OCI-LY7 (cell line): ENCODE results near the gene PRKN. TPM values are rescaled to one million over a fixed set of nuclear protein-coding genes. Genes with fewer than 3 reads are reported as not detected.

ENCODE experiments used
- BruUV-seq: library from RNA; stranded (reverse); fragments of 400-500 nt; replicated peaks from 2 replicates; lab custom pipeline; 2021; lab: Mats Ljungman, UMichigan
- CTCF ChIA-PET: fragments of 300-600 bp; sonication (Branson Sonifier 250); formaldehyde crosslinking; loops from one replicate; lab custom pipeline; 2022; ENCODE audit warnings: antibody characterized with exemption; ENCODE audit not compliant: unreplicated experiment; lab: Charles Lee
- POLR2A ChIA-PET: fragments of 300-600 bp; sonication (Branson Sonifier 250); formaldehyde crosslinking; loops from one replicate; lab custom pipeline; 2022; ENCODE audit warnings: antibody characterized with exemption; lab: Charles Lee
- DNase-seq: peaks from one replicate; pipeline ENCODE4 v3.0.0-alpha.2; 2015; ENCODE audit warnings: low spot score
- H2AFZ ChIP-seq: fragments of 200-600 bp; sonication (generic), shearing (Covaris generic); 2 replicates; pipeline ENCODE4 v1.6.1; 2014; ENCODE audit warnings: mild to moderate bottlenecking, antibody characterized with exemption, low read length, moderate library complexity
- H3K27ac ChIP-seq: fragments of 200-600 bp; sonication (generic); 2 replicates; pipeline ENCODE4 v1.5.1; 2014; ENCODE audit warnings: mixed run types, low read depth, mild to moderate bottlenecking, moderate library complexity, low read length, inconsistent platforms; ENCODE audit not compliant: poor library complexity, severe bottlenecking
- H3K36me3 ChIP-seq: fragments of 200-600 bp; sonication (generic); 2 replicates; pipeline ENCODE4 v1.6.1; 2014; ENCODE audit warnings: mild to moderate bottlenecking, antibody characterized with exemption, low read length, moderate library complexity, mixed read lengths; ENCODE audit not compliant: insufficient read depth
- H3K4me1 ChIP-seq: fragments of 200-600 bp; sonication (generic); 2 replicates; pipeline ENCODE4 v1.5.1; 2014; ENCODE audit warnings: mild to moderate bottlenecking, low read length; ENCODE audit not compliant: insufficient read depth, poor library complexity, severe bottlenecking
- H3K4me2 ChIP-seq: fragments of 200-600 bp; sonication (generic); 2 replicates; pipeline ENCODE4 v1.6.1; 2014; ENCODE audit warnings: mild to moderate bottlenecking, low read length
- H3K4me3 ChIP-seq: fragments of 200-600 bp; sonication (generic); 2 replicates; pipeline ENCODE4 v1.5.1; 2014; ENCODE audit warnings: mild to moderate bottlenecking, low read depth, low read length; ENCODE audit not compliant: poor library complexity, severe bottlenecking
- H3K79me2 ChIP-seq: fragments of 200-600 bp; sonication (generic); 2 replicates; pipeline ENCODE4 v1.6.1; 2016; ENCODE audit warnings: low read depth, mild to moderate bottlenecking, low read length, moderate library complexity, mixed read lengths; ENCODE audit not compliant: insufficient read depth
- H3K9me2 ChIP-seq: fragments of 200-600 bp; sonication (generic); 2 replicates; pipeline ENCODE4 v1.6.1; 2016; ENCODE audit warnings: mild to moderate bottlenecking, low read length, mixed read lengths; ENCODE audit not compliant: insufficient read depth
- H3K9me3 ChIP-seq: fragments of 200-600 bp; sonication (generic); 2 replicates; pipeline ENCODE4 v1.6.1; 2014; ENCODE audit warnings: mild to moderate bottlenecking, mixed run types, low read length, mixed read lengths
- H4K20me1 ChIP-seq: fragments of 200-600 bp; sonication (generic); 2 replicates; pipeline ENCODE4 v1.6.1; 2014; ENCODE audit warnings: mild to moderate bottlenecking, antibody characterized with exemption, low read length, moderate library complexity, mixed read lengths; ENCODE audit not compliant: insufficient read depth
- EZH2phosphoT487 ChIP-seq: fragments of 200-600 bp; sonication (generic); IDR thresholded peaks from 2 replicates; pipeline ENCODE4 v1.6.1; 2018; ENCODE audit warnings: low read depth, borderline replicate concordance, mild to moderate bottlenecking, mixed run types, antibody characterized with exemption, low read length, moderate library complexity, mixed read lengths
- intact Hi-C: fragments of 100-400 bp; cut with micrococcal nuclease; formaldehyde crosslinking; loops from one replicate; pipeline ENCODE4 v1.10.0; 2022; ENCODE audit not compliant: unreplicated experiment
- total RNA-seq, 2 experiments: library from RNA; depleted of rRNA in 1 of 2; stranded (reverse); fragments of >200 nt in 1 of 2; shearing (Covaris generic) in 1 of 2; gene quantifications; 2 replicates each; pipeline ENCODE4 v1.2.3, GENCODE V29; 2014 to 2022
- TF ChIP-seq, protein P1 (sequence below): fragments of 200-600 bp; sonication (generic); conservative IDR thresholded peaks from 2 replicates; pipeline ENCODE4 v1.5.1; 2014; ENCODE audit warnings: mild to moderate bottlenecking, antibody characterized with exemption, low read length, moderate library complexity, mixed read lengths

Gene PRKN
- total RNA-seq, 2 experiments from 2014 or later, result 1.3 to 2.0 TPM

DNA sequence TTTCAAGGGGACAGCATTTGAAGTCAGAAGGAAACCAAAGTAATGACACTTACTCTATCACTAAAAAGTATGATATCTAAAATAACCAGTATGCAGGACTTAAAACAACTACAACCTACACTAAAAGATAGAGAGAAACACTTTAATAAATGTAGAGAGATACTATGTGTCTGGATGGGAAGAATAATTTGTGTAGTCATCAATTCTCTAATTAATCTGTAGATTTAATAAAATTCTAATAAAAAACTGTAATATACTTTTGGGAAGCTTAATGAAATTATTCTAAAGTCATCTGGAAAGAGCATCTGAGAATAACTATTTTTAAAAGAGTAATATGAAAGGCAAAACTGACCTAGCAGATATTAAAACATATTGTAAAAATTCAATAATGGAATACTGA is 52.1 kb downstream of the PRKN start:
- Histone ChIP-seq H3K36me3 (no peaks in the 10 kb centered on the region), H2AFZ (no peak overlapping the region), H3K9me3 (no peaks in the 10 kb centered on the region), H3K4me1 (no peaks in the 10 kb centered on the region), H4K20me1 (no peaks in the 10 kb centered on the region), H3K79me2 (no peaks in the 10 kb centered on the region), H3K4me3 (no peak overlapping the region), H3K9me2 (no peaks in the 10 kb centered on the region), H3K4me2 (no peak overlapping the region), H3K27ac (no peak overlapping the region)
- ChIA-PET CTCF (no interaction called here), POLR2A (interaction anchor here (0.7 kb wide), 1 partner anchor 15 kb away, joined by 3 read pairs; no protein-coding TSS in a partner anchor)
- intact Hi-C loops, result no loop called here
- no peak for DNase-seq
- BruUV-seq, result no TSS peak
- TF ChIP-seq, protein P1, sequence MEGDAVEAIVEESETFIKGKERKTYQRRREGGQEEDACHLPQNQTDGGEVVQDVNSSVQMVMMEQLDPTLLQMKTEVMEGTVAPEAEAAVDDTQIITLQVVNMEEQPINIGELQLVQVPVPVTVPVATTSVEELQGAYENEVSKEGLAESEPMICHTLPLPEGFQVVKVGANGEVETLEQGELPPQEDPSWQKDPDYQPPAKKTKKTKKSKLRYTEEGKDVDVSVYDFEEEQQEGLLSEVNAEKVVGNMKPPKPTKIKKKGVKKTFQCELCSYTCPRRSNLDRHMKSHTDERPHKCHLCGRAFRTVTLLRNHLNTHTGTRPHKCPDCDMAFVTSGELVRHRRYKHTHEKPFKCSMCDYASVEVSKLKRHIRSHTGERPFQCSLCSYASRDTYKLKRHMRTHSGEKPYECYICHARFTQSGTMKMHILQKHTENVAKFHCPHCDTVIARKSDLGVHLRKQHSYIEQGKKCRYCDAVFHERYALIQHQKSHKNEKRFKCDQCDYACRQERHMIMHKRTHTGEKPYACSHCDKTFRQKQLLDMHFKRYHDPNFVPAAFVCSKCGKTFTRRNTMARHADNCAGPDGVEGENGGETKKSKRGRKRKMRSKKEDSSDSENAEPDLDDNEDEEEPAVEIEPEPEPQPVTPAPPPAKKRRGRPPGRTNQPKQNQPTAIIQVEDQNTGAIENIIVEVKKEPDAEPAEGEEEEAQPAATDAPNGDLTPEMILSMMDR, result no peak
- no peak for TF ChIP-seq EZH2phosphoT487

- Histone ChIP-seq H3K9me3 (no peaks in the 10 kb centered on the region), H3K9me2 (no peaks in the 10 kb centered on the region), H3K79me2 (no peaks in the 10 kb centered on the region), H3K36me3 (no peaks in the 10 kb centered on the region), H2AFZ (no peak overlapping the region), H4K20me1 (no peaks in the 10 kb centered on the region), H3K4me1 (no peaks in the 10 kb centered on the region), H3K4me3 (no peak overlapping the region), H3K4me2 (no peak overlapping the region), H3K27ac (no peak overlapping the region)
- CTCF ChIA-PET, result no interaction called here
- no TSS peak for BruUV-seq
- no peak for TF ChIP-seq EZH2phosphoT487
- TF ChIP-seq, protein P1, result no peak
- no peak for DNase-seq
- intact Hi-C loops, result no loop called here
- POLR2A ChIA-PET, result no interaction called here
These were observed 53.1 kb downstream of the PRKN start for GRCh38 chr6:162674452-162674851.

GRCh38 chr6:162671580-162672165 is 55.9 kb downstream of the PRKN start:
- no TSS peak for BruUV-seq
- TF ChIP-seq, protein P1, result no peak
- TF ChIP-seq EZH2phosphoT487, result no peak
- intact Hi-C loops, result no loop called here

More at GRCh38 chr6:162671580-162672165, 55.9 kb downstream of the PRKN start:
- Histone ChIP-seq H3K4me3 (no peak overlapping the region), H4K20me1 (no peaks in the 10 kb centered on the region), H3K4me2 (no peak overlapping the region), H3K4me1 (no peaks in the 10 kb centered on the region), H3K36me3 (no peaks in the 10 kb centered on the region), H3K79me2 (no peaks in the 10 kb centered on the region), H3K9me2 (no peaks in the 10 kb centered on the region), H2AFZ (no peak overlapping the region), H3K27ac (no peak overlapping the region), H3K9me3 (no peaks in the 10 kb centered on the region)
- DNase-seq, result no peak
- CTCF ChIA-PET, result no interaction called here
- POLR2A ChIA-PET, result interaction anchor here (0.7 kb wide), 1 partner anchor 9 kb away, joined by 4 read pairs; no protein-coding TSS in a partner anchor
